Neural progenitor cell (in vitro differentiated cells): ENCODE data around the gene ANXA1.

Experiments used
- EZH2 ChIP-seq: fragments of 200-600 bp; sonication (generic); IDR thresholded peaks from 2 replicates; pipeline ENCODE4 v1.6.1; 2017; ENCODE audit warnings: antibody characterized with exemption, mild to moderate bottlenecking, moderate library complexity
- EZH2phosphoT487 ChIP-seq: fragments of 200-600 bp; sonication (generic); IDR thresholded peaks from 2 replicates; pipeline ENCODE4 v1.6.1; 2017; ENCODE audit warnings: antibody characterized with exemption
- TF ChIP-seq, protein P1 (sequence below): fragments of 200-600 bp; sonication (generic); IDR thresholded peaks from 2 replicates; pipeline ENCODE4 v1.5.1; 2017; ENCODE audit warnings: antibody characterized with exemption, mild to moderate bottlenecking

DNA sequence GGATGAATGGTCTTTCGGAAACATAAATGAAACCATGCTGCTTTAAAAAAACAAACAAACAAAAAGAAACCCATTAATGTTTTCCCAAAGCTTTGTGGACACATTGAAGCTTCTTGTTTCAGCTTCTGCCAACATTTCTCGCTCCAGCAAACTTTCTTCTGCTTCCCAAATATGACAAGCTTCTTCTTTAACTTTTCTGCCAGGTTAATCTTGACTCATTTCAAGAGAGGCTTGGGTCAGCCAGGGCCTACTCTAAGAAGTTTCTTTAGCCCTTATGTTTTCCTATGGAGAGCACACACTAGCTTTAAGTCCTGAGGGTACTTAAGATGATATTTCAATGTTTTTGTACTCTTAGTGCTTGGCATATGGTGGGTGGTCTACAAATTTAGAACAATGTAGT is 6.1 kb downstream of the ANXA1 start:
- TF ChIP-seq EZH2 (no peak), EZH2phosphoT487 (no peak)
- TF ChIP-seq, protein P1, sequence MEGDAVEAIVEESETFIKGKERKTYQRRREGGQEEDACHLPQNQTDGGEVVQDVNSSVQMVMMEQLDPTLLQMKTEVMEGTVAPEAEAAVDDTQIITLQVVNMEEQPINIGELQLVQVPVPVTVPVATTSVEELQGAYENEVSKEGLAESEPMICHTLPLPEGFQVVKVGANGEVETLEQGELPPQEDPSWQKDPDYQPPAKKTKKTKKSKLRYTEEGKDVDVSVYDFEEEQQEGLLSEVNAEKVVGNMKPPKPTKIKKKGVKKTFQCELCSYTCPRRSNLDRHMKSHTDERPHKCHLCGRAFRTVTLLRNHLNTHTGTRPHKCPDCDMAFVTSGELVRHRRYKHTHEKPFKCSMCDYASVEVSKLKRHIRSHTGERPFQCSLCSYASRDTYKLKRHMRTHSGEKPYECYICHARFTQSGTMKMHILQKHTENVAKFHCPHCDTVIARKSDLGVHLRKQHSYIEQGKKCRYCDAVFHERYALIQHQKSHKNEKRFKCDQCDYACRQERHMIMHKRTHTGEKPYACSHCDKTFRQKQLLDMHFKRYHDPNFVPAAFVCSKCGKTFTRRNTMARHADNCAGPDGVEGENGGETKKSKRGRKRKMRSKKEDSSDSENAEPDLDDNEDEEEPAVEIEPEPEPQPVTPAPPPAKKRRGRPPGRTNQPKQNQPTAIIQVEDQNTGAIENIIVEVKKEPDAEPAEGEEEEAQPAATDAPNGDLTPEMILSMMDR, result no peak
